ENCODE results near the gene BRIX1.

BRIX1 gene

GRCh38 chr5:34870382-34870781 is 45.1 kb upstream of the BRIX1 start:
- Histone ChIP-seq H3K79me1 (ENCODE audit: low read length) (no peaks in the 10 kb centered on the region), H4K8ac (ENCODE audit: low read depth, low read length) (no peak overlapping the region), H3K9ac (ENCODE audit: low read length) (no peak overlapping the region), H4K5ac (ENCODE audit: low read length) (no peak overlapping the region), H3K4ac (ENCODE audit: low read depth, low read length) (no peak overlapping the region), H3K4me1 (ENCODE audit: control insufficient read depth, low read depth, low read length) (peaks cover 3% of the 10 kb centered on the region), H3K23ac (ENCODE audit: low read length) (no peak overlapping the region), H2AK5ac (ENCODE audit: low read length) (no peak overlapping the region), H3K36me3 (ENCODE audit: control insufficient read depth, insufficient read depth, low read length) (no peaks in the 10 kb centered on the region), H3K4me3 (ENCODE audit: low read length) (no peak overlapping the region), H3K4me2 (ENCODE audit: low read length) (no peak overlapping the region), H3K27me3 (ENCODE audit: insufficient read depth, low read length, poor library complexity) (no peaks in the 10 kb centered on the region), H3K56ac (ENCODE audit: low read length) (no peak overlapping the region), H3K27ac (ENCODE audit: low read depth, low read length) (no peak overlapping the region), H2BK5ac (ENCODE audit: low read length) (no peak overlapping the region), H3K18ac (ENCODE audit: low read length) (no peak overlapping the region), H2BK120ac (ENCODE audit: low read depth, low read length) (no peak overlapping the region), H2BK15ac (replicated peaks; ENCODE audit: low read depth) (no peak overlapping the region), H3K79me2 (ENCODE audit: control insufficient read depth, insufficient read depth, low read length) (no peaks in the 10 kb centered on the region)
- WGBS (ENCODE audit: extremely low coverage, insufficient coverage, low lambda C conversion rate): no CpG with 5 or more reads among the region's 2 CpGs
- no peak for DNase-seq

GRCh38 chr5:34876275-34876674 is 39.2 kb upstream of the BRIX1 start:
- Histone ChIP-seq H2BK5ac (ENCODE audit: low read length) (no peak overlapping the region), H3K4me2 (ENCODE audit: low read length) (no peak overlapping the region), H4K8ac (ENCODE audit: low read depth, low read length) (no peak overlapping the region), H4K5ac (ENCODE audit: low read length) (no peak overlapping the region), H2BK15ac (replicated peaks; ENCODE audit: low read depth) (no peak overlapping the region), H3K4ac (ENCODE audit: low read depth, low read length) (no peak overlapping the region), H3K4me1 (ENCODE audit: control insufficient read depth, low read depth, low read length) (no peaks in the 10 kb centered on the region), H3K79me2 (ENCODE audit: control insufficient read depth, insufficient read depth, low read length) (no peaks in the 10 kb centered on the region), H2BK120ac (ENCODE audit: low read depth, low read length) (no peak overlapping the region), H3K56ac (ENCODE audit: low read length) (no peak overlapping the region), H3K18ac (ENCODE audit: low read length) (no peak overlapping the region), H3K27me3 (ENCODE audit: insufficient read depth, low read length, poor library complexity) (no peaks in the 10 kb centered on the region), H2AK5ac (ENCODE audit: low read length) (no peak overlapping the region), H3K23ac (ENCODE audit: low read length) (no peak overlapping the region), H3K9ac (ENCODE audit: low read length) (no peak overlapping the region), H3K4me3 (ENCODE audit: low read length) (no peak overlapping the region), H3K27ac (ENCODE audit: low read depth, low read length) (no peak overlapping the region), H3K36me3 (ENCODE audit: control insufficient read depth, insufficient read depth, low read length) (no peaks in the 10 kb centered on the region), H3K79me1 (ENCODE audit: low read length) (no peaks in the 10 kb centered on the region)
- no peak for DNase-seq

- Histone ChIP-seq H4K8ac (ENCODE audit: low read depth, low read length) (no peak overlapping the region), H3K9ac (ENCODE audit: low read length) (no peak overlapping the region), H3K18ac (ENCODE audit: low read length) (no peak overlapping the region), H2AK5ac (ENCODE audit: low read length) (no peak overlapping the region), H2BK5ac (ENCODE audit: low read length) (no peak overlapping the region), H3K56ac (ENCODE audit: low read length) (no peak overlapping the region), H2BK15ac (replicated peaks; ENCODE audit: low read depth) (no peak overlapping the region), H3K27me3 (ENCODE audit: insufficient read depth, low read length, poor library complexity) (no peaks in the 10 kb centered on the region), H3K27ac (ENCODE audit: low read depth, low read length) (no peak overlapping the region), H3K23ac (ENCODE audit: low read length) (no peak overlapping the region), H3K4ac (ENCODE audit: low read depth, low read length) (no peak overlapping the region), H3K79me1 (ENCODE audit: low read length) (no peaks in the 10 kb centered on the region), H3K79me2 (ENCODE audit: control insufficient read depth, insufficient read depth, low read length) (no peaks in the 10 kb centered on the region), H3K4me3 (ENCODE audit: low read length) (no peak overlapping the region), H3K36me3 (ENCODE audit: control insufficient read depth, insufficient read depth, low read length) (no peaks in the 10 kb centered on the region), H3K4me1 (ENCODE audit: control insufficient read depth, low read depth, low read length) (no peaks in the 10 kb centered on the region), H2BK120ac (ENCODE audit: low read depth, low read length) (no peak overlapping the region), H3K4me2 (ENCODE audit: low read length) (no peak overlapping the region), H4K5ac (ENCODE audit: low read length) (no peak overlapping the region)
- DNase-seq: no peak
Measured at GRCh38 chr5:34881246-34881645, 34.3 kb upstream of the BRIX1 start.

- DNase-seq: no peak
- Histone ChIP-seq H3K23ac (ENCODE audit: low read length) (no peak overlapping the region), H4K8ac (ENCODE audit: low read depth, low read length) (no peak overlapping the region), H3K18ac (ENCODE audit: low read length) (no peak overlapping the region), H3K9ac (ENCODE audit: low read length) (no peak overlapping the region), H3K4ac (ENCODE audit: low read depth, low read length) (no peak overlapping the region), H3K79me1 (ENCODE audit: low read length) (no peaks in the 10 kb centered on the region), H3K27me3 (ENCODE audit: insufficient read depth, low read length, poor library complexity) (no peaks in the 10 kb centered on the region), H2AK5ac (ENCODE audit: low read length) (no peak overlapping the region), H3K4me1 (ENCODE audit: control insufficient read depth, low read depth, low read length) (no peaks in the 10 kb centered on the region), H3K4me2 (ENCODE audit: low read length) (no peak overlapping the region), H3K56ac (ENCODE audit: low read length) (no peak overlapping the region), H3K36me3 (ENCODE audit: control insufficient read depth, insufficient read depth, low read length) (no peaks in the 10 kb centered on the region), H3K27ac (ENCODE audit: low read depth, low read length) (no peak overlapping the region), H4K5ac (ENCODE audit: low read length) (no peak overlapping the region), H2BK15ac (replicated peaks; ENCODE audit: low read depth) (no peak overlapping the region), H3K4me3 (ENCODE audit: low read length) (no peak overlapping the region), H2BK120ac (ENCODE audit: low read depth, low read length) (no peak overlapping the region), H3K79me2 (ENCODE audit: control insufficient read depth, insufficient read depth, low read length) (no peaks in the 10 kb centered on the region), H2BK5ac (ENCODE audit: low read length) (no peak overlapping the region)
- WGBS (ENCODE audit: extremely low coverage, insufficient coverage, low lambda C conversion rate): no CpG with 5 or more reads among the region's 3 CpGs
Measured at GRCh38 chr5:34886392-34887119, 29.0 kb upstream of the BRIX1 start.

- no peak overlapping the region for H3K4me3 ChIP-seq (ENCODE audit: low read length)
- H3K27ac ChIP-seq (ENCODE audit: low read depth, low read length): no peak overlapping the region
- no peak for DNase-seq
- H3K36me3 ChIP-seq (ENCODE audit: control insufficient read depth, insufficient read depth, low read length): no peaks in the 10 kb centered on the region
- H3K79me2 ChIP-seq (ENCODE audit: control insufficient read depth, insufficient read depth, low read length): no peaks in the 10 kb centered on the region
- no peaks in the 10 kb centered on the region for H3K27me3 ChIP-seq (ENCODE audit: insufficient read depth, low read length, poor library complexity)
- no peak overlapping the region for H3K4me2 ChIP-seq (ENCODE audit: low read length)
- H3K79me1 ChIP-seq (ENCODE audit: low read length): no peaks in the 10 kb centered on the region
- H3K56ac ChIP-seq (ENCODE audit: low read length): no peak overlapping the region
- no peak overlapping the region for H2BK120ac ChIP-seq (ENCODE audit: low read depth, low read length)
- no peak overlapping the region for H2BK15ac ChIP-seq (replicated peaks; ENCODE audit: low read depth)
- no peak overlapping the region for H4K8ac ChIP-seq (ENCODE audit: low read depth, low read length)
- no peak overlapping the region for H3K9ac ChIP-seq (ENCODE audit: low read length)
- no peaks in the 10 kb centered on the region for H3K4me1 ChIP-seq (ENCODE audit: control insufficient read depth, low read depth, low read length)
- no peak overlapping the region for H3K4ac ChIP-seq (ENCODE audit: low read depth, low read length)
- WGBS (ENCODE audit: extremely low coverage, insufficient coverage, low lambda C conversion rate): no CpG with 5 or more reads among the region's 1 CpG
- H4K5ac ChIP-seq (ENCODE audit: low read length): no peak overlapping the region
- no peak overlapping the region for H2BK5ac ChIP-seq (ENCODE audit: low read length)
- H3K18ac ChIP-seq (ENCODE audit: low read length): no peak overlapping the region
- no peak overlapping the region for H3K23ac ChIP-seq (ENCODE audit: low read length)
- no peak overlapping the region for H2AK5ac ChIP-seq (ENCODE audit: low read length)
Measured at GRCh38 chr5:34889394-34889793, 26.1 kb upstream of the BRIX1 start.

GRCh38 chr5:34891981-34892380 is 23.5 kb upstream of the BRIX1 start:
- H2BK120ac ChIP-seq (ENCODE audit: low read depth, low read length): no peak overlapping the region
- H2BK15ac ChIP-seq (replicated peaks; ENCODE audit: low read depth): no peak overlapping the region
- no CpG with 5 or more reads among the region's 5 CpGs for WGBS (ENCODE audit: extremely low coverage, insufficient coverage, low lambda C conversion rate)
- no peak overlapping the region for H3K4ac ChIP-seq (ENCODE audit: low read depth, low read length)
- H3K9ac ChIP-seq (ENCODE audit: low read length): no peak overlapping the region
- no peak overlapping the region for H3K23ac ChIP-seq (ENCODE audit: low read length)
- H4K8ac ChIP-seq (ENCODE audit: low read depth, low read length): no peak overlapping the region
- no peaks in the 10 kb centered on the region for H3K4me1 ChIP-seq (ENCODE audit: control insufficient read depth, low read depth, low read length)
- H3K36me3 ChIP-seq (ENCODE audit: control insufficient read depth, insufficient read depth, low read length): no peaks in the 10 kb centered on the region
- DNase-seq: no peak
- H3K79me2 ChIP-seq (ENCODE audit: control insufficient read depth, insufficient read depth, low read length): no peaks in the 10 kb centered on the region
- H3K79me1 ChIP-seq (ENCODE audit: low read length): no peaks in the 10 kb centered on the region
- no peak overlapping the region for H3K4me2 ChIP-seq (ENCODE audit: low read length)
- no peak overlapping the region for H3K18ac ChIP-seq (ENCODE audit: low read length)
- H4K5ac ChIP-seq (ENCODE audit: low read length): no peak overlapping the region
- H3K56ac ChIP-seq (ENCODE audit: low read length): no peak overlapping the region
- H3K27ac ChIP-seq (ENCODE audit: low read depth, low read length): no peak overlapping the region
- H3K27me3 ChIP-seq (ENCODE audit: insufficient read depth, low read length, poor library complexity): no peaks in the 10 kb centered on the region
- no peak overlapping the region for H3K4me3 ChIP-seq (ENCODE audit: low read length)
- H2BK5ac ChIP-seq (ENCODE audit: low read length): no peak overlapping the region
- no peak overlapping the region for H2AK5ac ChIP-seq (ENCODE audit: low read length)
